GM15510 (cell line): ENCODE data around the gene GJC2.

Source experiments
- POLR2A ChIP-seq: IDR thresholded peaks from 3 replicates; pipeline ENCODE4 v1.6.1; 2011; ENCODE audit warnings: borderline replicate concordance; ENCODE audit not compliant: insufficient read length; ENCODE audit errors: extremely low read depth

GJC2 gene

DNA sequence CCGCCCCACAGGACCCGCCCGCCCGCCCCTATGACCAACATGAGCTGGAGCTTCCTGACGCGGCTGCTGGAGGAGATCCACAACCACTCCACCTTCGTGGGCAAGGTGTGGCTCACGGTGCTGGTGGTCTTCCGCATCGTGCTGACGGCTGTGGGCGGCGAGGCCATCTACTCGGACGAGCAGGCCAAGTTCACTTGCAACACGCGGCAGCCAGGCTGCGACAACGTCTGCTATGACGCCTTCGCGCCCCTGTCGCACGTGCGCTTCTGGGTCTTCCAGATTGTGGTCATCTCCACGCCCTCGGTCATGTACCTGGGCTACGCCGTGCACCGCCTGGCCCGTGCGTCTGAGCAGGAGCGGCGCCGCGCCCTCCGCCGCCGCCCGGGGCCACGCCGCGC, 8.0 kb downstream of the GJC2 start:
- TF ChIP-seq POLR2A: no peak

DNA sequence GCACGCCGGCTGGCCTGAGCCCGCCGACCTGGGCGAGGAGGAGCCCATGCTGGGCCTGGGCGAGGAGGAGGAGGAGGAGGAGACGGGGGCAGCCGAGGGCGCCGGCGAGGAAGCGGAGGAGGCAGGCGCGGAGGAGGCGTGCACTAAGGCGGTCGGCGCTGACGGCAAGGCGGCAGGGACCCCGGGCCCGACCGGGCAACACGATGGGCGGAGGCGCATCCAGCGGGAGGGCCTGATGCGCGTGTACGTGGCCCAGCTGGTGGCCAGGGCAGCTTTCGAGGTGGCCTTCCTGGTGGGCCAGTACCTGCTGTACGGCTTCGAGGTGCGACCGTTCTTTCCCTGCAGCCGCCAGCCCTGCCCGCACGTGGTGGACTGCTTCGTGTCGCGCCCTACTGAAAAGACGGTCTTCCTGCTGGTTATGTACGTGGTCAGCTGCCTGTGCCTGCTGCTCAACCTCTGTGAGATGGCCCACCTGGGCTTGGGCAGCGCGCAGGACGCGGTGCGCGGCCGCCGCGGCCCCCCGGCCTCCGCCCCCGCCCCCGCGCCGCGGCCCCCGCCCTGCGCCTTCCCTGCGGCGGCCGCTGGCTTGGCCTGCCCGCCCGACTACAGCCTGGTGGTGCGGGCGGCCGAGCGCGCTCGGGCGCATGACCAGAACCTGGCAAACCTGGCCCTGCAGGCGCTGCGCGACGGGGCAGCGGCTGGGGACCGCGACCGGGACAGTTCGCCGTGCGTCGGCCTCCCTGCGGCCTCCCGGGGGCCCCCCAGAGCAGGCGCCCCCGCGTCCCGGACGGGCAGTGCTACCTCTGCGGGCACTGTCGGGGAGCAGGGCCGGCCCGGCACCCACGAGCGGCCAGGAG, 8.6 kb downstream of the GJC2 start:
- no peak for TF ChIP-seq POLR2A

DNA sequence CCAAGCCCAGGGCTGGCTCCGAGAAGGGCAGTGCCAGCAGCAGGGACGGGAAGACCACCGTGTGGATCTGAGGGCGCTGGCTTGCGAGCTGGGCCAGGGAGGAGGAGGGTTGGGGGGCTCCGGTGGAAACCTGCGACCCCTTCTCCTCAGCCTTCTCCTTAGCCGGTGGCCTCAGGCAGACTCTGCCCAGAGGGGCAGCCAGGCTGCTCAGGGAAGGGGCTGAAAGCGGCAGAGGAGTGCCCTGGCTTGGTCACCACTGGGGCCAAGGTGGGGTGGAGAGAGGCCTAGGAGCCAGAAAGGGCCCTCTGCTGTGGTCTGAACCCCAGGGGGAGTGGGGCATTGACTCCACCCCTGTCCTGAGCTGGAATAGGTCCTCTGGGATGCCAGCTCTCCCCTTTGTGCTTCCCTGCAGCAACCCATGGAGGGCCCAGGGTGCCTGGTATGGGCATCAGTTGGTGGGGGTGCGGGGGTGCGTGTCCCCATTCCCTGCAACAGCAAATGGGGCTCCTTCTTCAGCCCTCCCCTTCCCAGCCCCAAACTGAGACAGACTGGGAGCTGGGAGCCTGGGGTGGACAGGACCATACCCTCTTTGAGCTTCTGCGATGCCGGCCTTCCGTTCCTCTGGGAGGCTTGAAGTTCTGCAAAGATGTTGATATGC, 9.4 kb downstream of the GJC2 start:
- no peak for TF ChIP-seq POLR2A

DNA sequence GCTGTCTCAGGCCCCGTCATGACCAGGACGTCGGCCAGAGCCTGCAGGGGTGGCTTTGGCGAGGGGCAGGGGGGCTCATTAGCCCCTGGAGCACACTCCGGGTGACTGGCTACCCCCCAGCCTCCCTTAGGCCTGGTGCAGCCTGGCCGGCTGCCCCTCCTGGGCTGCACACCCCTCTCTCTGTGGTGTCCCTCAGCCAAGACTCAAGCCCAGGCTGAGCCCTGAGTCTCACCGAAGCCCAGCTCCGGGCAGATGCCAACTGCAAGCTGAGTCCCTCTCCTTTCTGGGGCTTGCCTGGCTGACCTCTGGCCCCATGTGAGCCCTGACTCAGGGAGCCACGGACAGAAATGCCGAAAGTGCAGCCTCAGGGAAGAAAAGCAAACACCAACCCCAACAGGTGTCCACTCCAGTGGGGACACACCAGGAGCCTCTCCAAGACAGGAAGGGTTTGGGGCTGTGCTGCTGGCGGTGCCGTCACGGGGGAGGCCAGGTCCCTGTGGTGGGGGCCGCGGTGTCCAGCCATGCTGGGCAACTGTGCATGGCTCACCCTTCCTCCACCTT, 10.6 kb downstream of the GJC2 start:
- TF ChIP-seq POLR2A: no peak

DNA sequence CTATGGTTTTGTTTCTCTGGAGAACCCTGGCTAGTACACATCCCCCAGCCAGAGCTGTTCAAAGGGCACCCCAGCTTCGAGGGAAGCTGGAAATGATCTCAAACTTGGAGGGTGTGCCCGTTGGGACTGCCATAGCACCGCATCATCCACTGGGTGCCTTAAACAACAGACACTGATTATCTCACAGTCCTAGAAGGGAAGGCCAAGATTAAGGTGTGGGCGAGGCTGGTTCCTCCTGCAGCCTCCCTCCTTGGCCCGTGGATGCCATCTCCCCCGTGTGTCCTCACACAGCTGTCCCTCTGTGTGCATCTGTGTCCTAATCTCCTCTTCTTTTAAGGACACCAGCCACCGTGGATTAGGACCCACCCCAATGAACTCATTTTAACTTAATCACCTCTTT, 11.6 kb downstream of the GJC2 start:
- no peak for TF ChIP-seq POLR2A

DNA sequence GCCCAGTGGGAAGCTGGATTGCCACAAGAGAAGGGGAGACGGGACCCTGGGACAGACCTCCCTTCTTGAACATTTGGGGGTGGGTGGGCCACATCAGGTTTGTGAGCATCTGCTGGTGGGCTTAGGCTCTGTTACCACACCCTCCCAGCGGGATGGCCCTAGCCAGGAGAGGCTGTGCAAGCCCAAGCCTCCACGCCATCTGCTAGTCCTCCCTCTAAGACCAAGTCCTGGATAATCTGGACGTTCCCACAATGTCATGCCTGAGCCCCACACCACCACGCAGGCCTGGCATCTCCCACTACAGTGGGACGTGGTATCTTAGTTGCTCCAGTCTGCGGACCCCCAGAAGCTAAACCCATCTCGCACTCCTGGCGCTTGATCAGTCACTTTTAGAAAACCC, 12.1 kb downstream of the GJC2 start:
- no peak for TF ChIP-seq POLR2A

DNA sequence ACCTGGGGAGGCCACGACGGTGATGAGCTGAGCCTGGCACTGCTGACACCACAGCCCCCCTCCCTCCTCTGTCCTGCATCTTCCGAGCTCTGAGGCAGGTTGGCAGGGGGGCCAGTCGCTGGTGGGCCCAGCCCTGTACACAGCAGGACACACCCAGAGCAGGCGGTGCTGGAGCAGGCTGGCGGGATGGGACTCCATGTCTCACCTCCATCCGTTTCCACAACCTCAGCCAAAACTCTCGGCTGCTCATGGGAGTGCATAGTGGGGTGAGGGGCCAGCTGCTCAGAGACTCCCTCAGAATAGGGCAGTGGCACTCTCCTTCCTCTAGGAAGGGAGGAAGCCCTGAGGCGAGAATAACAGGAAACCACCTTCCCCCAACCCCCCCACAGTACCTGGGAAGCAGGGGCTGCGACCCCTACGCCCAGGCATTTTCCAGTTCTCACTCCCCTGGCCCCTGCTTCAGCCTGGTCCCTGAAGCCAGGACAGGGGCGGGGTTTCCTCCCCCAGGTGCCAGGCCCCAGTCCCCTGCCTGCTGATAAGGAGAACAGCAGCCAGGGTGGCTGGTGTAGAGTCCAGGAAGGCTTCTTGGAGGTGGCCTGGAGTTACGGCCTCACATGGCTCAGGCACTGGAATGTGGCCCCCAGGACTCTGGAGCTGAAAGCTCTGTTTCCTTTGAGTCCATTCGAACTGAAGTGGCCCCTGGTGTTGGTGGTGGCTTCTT, 12.7 kb downstream of the GJC2 start:
- TF ChIP-seq POLR2A: no peak

DNA sequence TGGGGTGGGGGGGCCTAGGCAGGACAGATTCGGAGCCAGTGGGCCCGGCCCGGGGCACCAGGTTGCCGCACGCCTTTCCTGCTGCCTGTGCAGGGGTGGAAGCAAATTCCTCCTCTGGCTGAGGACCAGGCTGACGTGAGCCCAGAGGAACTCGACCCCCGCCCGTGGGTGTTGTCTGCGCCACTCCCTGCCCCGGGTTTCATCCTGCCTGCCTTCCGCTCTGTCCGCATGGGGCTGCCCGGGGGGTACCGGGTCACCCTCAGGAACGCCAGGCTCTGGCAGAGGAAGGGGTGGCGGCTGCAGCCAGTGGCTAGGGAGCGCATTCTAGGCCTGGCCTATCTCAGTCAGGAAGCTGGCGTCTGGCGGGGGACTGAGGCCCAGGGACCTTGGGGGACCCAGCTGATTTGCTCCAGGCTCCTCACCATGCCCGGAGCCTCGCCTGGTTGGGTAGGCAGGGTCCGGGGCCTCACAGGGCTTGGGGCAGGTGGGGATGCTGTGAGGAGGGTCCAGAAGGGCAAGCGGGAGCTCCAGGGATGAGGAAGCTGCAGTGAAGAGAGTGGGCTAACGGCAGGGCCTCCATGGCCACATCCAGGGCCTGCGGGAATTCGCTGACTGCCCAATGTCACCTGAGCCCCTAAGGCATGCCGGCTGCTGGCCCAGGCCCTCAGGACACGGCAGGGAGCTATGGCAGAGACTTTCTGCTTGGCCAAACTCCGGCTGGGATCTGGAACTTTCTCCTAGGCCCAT, 13.4 kb downstream of the GJC2 start:
- TF ChIP-seq POLR2A: no peak

DNA sequence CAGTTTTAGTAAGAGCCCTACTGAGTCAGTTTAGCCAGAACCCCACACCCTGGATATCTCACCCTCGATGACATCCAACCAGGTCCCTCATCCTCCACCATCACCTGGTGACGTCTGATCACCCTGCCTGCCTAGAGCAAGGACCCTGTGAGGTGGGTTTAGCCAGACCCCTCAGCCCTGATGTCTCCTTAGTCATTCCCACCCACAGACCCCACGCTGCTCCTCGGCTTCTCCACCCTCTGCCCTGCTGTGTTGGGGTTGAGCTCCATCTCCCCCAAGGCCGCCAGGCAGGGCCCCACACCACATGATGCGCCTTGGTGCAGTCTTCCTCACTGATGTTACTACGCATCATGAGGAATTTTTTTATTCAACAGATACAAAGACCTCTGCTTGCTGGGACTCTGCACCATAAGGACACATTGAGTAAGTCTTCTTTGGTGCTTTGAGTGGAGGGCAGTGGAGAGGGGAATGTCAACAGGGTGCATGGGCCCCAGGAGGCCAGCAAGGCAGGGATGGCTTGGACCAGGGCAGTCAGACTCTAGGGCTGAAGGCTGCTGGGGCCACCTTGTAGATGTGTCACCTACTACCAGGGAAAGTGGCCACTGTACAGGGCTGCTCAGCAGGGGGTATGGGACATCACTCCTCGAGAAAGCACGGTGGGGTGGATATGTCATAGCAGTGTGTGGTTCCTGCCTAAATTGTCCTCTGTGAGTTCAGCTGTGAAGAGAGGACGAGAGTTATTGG, 14.2 kb downstream of the GJC2 start:
- no peak for TF ChIP-seq POLR2A

DNA sequence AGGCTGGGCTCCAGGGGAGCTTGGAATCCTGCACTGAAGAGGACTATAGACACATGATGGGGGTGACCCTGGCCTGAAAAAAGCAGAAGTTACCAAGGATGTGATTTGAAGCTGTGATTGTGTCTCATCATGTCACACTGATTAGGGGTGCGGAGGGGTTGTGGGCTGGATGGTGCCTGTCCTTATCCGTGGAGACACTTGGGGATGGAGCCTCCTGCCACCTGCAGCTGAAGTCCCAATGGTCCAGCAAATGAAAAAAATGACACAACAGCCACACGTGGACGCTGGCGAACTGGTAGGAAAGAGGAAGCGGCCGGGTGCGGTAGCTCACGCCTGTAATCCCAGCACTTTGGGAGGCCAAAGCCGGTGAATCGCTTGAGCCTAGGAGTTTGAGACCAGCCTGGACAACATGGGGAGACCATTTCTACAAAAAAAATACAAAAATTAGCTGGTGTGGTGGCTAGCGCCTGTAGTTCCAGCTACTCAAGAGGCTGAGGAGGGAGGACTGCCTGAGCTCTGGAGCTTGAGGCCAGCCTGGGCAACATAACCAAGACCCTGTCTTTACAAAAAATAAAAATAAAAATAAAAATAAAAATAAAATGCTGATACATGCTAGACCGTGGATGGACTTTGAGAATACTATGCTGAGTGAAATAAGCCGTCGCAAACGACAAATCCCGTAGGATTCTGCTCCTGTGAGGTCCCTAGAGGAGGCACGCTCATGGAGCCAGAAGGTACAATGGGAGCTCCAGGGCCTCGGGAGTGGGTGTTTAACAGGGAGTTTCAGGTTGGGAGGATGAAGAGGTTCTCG, 15.0 kb downstream of the GJC2 start:
- no peak for TF ChIP-seq POLR2A

DNA sequence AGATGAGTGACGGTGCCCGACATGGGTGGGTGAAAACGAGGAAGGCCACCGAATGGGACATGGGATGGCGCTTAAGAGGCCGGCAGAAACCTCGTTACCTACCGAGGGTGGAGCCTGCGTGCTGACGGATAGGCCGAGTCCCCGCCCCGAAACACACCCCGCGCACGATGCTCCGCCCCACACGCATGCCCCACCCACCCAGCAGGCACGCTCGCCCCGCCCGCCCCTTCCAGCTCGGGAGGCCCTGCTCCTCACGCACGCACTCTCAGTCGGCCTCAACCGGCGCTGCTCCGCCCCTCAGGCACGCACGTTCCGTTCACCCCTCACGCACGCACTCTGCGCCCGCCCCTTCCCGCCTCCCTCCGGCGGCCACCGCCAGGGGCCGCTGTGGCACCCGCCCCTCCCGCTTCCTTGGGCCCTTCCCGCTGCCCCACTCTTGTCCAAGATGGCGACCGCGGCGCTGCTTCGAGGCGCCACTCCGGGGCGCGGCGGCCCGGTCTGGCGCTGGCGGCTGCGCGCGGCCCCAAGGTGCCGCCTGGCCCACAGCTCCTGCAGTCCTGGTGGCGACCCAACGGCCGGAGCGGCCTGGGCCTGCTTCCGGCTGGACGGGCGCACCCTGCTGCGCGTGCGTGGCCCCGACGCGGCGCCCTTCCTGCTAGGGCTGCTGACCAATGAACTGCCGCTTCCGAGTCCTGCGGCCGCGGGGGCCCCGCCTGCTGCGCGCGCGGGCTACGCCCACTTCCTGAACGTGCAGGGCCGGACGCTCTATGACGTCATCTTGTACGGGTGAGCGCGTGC, 15.8 kb downstream of the GJC2 start, which contains the start of gene IBA57:
Gene IBA57, plus strand, starts transcription at position 433 of the 798 bp plus-strand sequence. Its CDS starts 13 bp downstream, at position 446.
- TF ChIP-seq POLR2A: peak; percentile 91
